Astrocyte (in vitro differentiated cells and primary cell): ENCODE measurements around the gene NME3. TPM values are rescaled to one million over a fixed set of nuclear protein-coding genes. Genes with fewer than 3 reads are reported as not detected.

ENCODE experiments used
- DNase-seq: peaks from one replicate; pipeline ENCODE4 v3.0.0-alpha.2; 2010; ENCODE audit warnings: low read depth
- FAIRE-seq: peaks from 2 replicates; lab custom pipeline; 2011; peaks lifted over from hg19 to GRCh38; lab: Jason Lieb, UNC
- H2AFZ ChIP-seq: 2 replicates; pipeline ENCODE4 v1.6.0; 2012; ENCODE audit warnings: low read depth, low read length, inconsistent platforms
- H3K27ac ChIP-seq: 2 replicates; pipeline ENCODE4 v1.5.1; 2011; ENCODE audit warnings: low read depth, low read length, inconsistent platforms
- H3K27me3 ChIP-seq: 2 replicates; pipeline ENCODE4 v1.6.0; 2011; ENCODE audit warnings: low read length, inconsistent platforms; ENCODE audit not compliant: insufficient read depth
- H3K36me3 ChIP-seq: 2 replicates; pipeline ENCODE4 v1.5.1; 2011; ENCODE audit warnings: low read length, inconsistent platforms; ENCODE audit not compliant: insufficient read depth
- H3K4me1 ChIP-seq: 2 replicates; pipeline ENCODE4 v1.5.1; 2011; ENCODE audit warnings: low read length, inconsistent platforms; ENCODE audit not compliant: insufficient read depth
- H3K4me2 ChIP-seq: 2 replicates; pipeline ENCODE4 v1.6.0; 2012; ENCODE audit warnings: low read length, inconsistent platforms
- H3K4me3 ChIP-seq: 2 replicates; pipeline ENCODE4 v1.5.1; 2011; ENCODE audit warnings: low read depth, mild to moderate bottlenecking, low read length, inconsistent platforms; ENCODE audit not compliant: insufficient read depth
- H3K79me2 ChIP-seq: 2 replicates; pipeline ENCODE4 v1.6.0; 2012; ENCODE audit warnings: mild to moderate bottlenecking, low read length, inconsistent platforms; ENCODE audit not compliant: insufficient read depth
- H3K9ac ChIP-seq: 2 replicates; pipeline ENCODE4 v1.6.0; 2012; ENCODE audit warnings: mild to moderate bottlenecking, low read length, inconsistent platforms
- H3K9me3 ChIP-seq: 2 replicates; pipeline ENCODE4 v1.5.1; 2012; ENCODE audit warnings: low read depth, mild to moderate bottlenecking, low read length, inconsistent platforms; ENCODE audit not compliant: insufficient read depth
- H4K20me1 ChIP-seq: 2 replicates; pipeline ENCODE4 v1.6.0; 2012; ENCODE audit warnings: low read length, inconsistent platforms; ENCODE audit not compliant: insufficient read depth
- H3K27ac Mint-ChIP-seq: one replicate; pipeline ENCODE4 v1.8.0; 2021; ENCODE audit warnings: mild to moderate bottlenecking, mixed read lengths; ENCODE audit not compliant: unreplicated experiment
- H3K27me3 Mint-ChIP-seq: one replicate; pipeline ENCODE4 v1.8.0; 2021; ENCODE audit warnings: low read depth, mixed read lengths; ENCODE audit not compliant: unreplicated experiment
- H3K36me3 Mint-ChIP-seq: one replicate; pipeline ENCODE4 v1.8.0; 2021; ENCODE audit warnings: low read depth, mixed read lengths; ENCODE audit not compliant: unreplicated experiment
- H3K4me1 Mint-ChIP-seq: one replicate; pipeline ENCODE4 v1.8.0; 2021; ENCODE audit warnings: low read depth, mixed read lengths; ENCODE audit not compliant: unreplicated experiment
- H3K4me3 Mint-ChIP-seq: one replicate; pipeline ENCODE4 v1.8.0; 2021; ENCODE audit warnings: mild to moderate bottlenecking, moderate library complexity, mixed read lengths; ENCODE audit not compliant: unreplicated experiment
- H3K9me3 Mint-ChIP-seq: one replicate; pipeline ENCODE4 v1.8.0; 2021; ENCODE audit warnings: mild to moderate bottlenecking, mixed read lengths; ENCODE audit not compliant: unreplicated experiment
- EZH2 ChIP-seq: IDR thresholded peaks from 2 replicates; pipeline ENCODE4 v1.6.1; 2012; ENCODE audit warnings: mild to moderate bottlenecking, low read length, inconsistent platforms; ENCODE audit not compliant: insufficient read depth
- total RNA-seq: library from RNA; stranded (reverse); gene quantifications from 2 replicates; pipeline ENCODE4 v1.2.1, GENCODE V29; 2021
- TF ChIP-seq, protein P1 (sequence below): IDR thresholded peaks from 2 replicates; pipeline ENCODE4 v1.5.1; 2011; ENCODE audit warnings: low read depth, mild to moderate bottlenecking, inconsistent platforms, low read length, moderate library complexity; ENCODE audit not compliant: insufficient read depth

The NME3 gene
- total RNA-seq, 1 donor from 2014 or later: 36.3 TPM

DNA sequence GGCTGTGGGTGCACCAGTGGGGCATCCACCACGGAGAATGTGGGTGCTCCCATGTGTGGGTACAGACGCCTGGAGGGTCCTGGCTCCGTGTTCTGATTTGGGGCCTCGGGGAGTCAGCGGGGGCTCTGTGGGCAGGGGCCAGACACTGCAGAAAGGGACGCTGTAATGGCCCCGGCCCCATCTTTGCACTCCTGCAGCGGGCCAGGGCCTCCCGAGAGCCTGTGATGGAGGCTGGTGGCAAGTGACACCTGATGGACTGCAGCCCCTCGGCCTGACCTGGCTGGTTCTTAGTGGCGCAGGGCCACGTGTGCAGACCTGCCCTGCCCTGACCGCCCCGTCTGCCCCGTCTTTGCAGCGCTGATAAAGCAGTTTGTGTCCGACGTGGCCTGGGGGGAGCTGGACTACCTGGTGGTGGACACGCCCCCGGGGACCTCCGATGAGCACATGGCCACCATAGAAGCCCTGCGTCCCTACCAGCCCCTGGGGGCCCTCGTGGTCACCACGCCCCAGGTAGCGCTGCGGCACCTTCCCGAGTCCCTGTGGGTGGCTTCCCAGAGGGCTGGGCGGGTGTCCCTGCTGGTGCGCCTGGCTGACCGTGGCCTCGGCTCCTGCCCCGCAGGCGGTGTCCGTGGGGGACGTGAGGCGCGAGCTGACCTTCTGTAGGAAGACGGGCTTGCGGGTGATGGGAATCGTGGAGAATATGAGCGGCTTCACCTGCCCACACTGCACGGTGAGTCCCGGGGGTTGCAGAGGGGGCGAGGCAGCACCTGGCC lies 16.2 kb upstream of the NME3 start:
- Mint-ChIP-seq H3K4me3 (no peak overlapping the region), H3K27me3 (no peaks in the 10 kb centered on the region), H3K4me1 (no peaks in the 10 kb centered on the region), H3K9me3 (no peaks in the 10 kb centered on the region), H3K36me3 (no peaks in the 10 kb centered on the region), H3K27ac (no peak overlapping the region)
- H3K36me3 ChIP-seq: peaks cover 2% of the 10 kb centered on the region
- H3K79me2 ChIP-seq: peaks cover 52% of the 10 kb centered on the region
- H3K4me1 ChIP-seq: peaks cover 4% of the 10 kb centered on the region
- no peak overlapping the region for H3K4me3 ChIP-seq
- no peaks in the 10 kb centered on the region for H3K9me3 ChIP-seq
- DNase-seq (no peak), FAIRE-seq (no peak)
- no peaks in the 10 kb centered on the region for H3K27me3 ChIP-seq
- H4K20me1 ChIP-seq: peaks cover 33% of the 10 kb centered on the region
- no peak overlapping the region for H3K9ac ChIP-seq
- no peak overlapping the region for H3K27ac ChIP-seq
- H3K4me2 ChIP-seq: no peak overlapping the region
- no peak overlapping the region for H2AFZ ChIP-seq
- no peak for TF ChIP-seq EZH2
- TF ChIP-seq, protein P1, sequence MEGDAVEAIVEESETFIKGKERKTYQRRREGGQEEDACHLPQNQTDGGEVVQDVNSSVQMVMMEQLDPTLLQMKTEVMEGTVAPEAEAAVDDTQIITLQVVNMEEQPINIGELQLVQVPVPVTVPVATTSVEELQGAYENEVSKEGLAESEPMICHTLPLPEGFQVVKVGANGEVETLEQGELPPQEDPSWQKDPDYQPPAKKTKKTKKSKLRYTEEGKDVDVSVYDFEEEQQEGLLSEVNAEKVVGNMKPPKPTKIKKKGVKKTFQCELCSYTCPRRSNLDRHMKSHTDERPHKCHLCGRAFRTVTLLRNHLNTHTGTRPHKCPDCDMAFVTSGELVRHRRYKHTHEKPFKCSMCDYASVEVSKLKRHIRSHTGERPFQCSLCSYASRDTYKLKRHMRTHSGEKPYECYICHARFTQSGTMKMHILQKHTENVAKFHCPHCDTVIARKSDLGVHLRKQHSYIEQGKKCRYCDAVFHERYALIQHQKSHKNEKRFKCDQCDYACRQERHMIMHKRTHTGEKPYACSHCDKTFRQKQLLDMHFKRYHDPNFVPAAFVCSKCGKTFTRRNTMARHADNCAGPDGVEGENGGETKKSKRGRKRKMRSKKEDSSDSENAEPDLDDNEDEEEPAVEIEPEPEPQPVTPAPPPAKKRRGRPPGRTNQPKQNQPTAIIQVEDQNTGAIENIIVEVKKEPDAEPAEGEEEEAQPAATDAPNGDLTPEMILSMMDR: no peak

DNA sequence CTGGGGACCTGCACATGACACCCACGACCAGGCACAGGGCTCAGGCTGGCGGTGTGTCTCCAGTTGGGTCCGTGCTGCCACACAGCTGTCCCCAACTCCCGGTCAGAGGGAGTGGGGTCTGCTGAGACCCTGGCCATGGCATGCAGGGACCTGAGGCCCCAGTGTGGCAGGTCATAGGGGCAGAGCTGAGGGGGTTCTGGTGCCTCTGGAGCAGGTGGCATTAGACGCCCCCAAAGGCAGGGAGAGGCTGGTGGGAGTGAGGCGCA lies 15.6 kb upstream of the NME3 start:
- Mint-ChIP-seq H3K9me3 (no peaks in the 10 kb centered on the region), H3K4me3 (no peak overlapping the region), H3K27me3 (no peaks in the 10 kb centered on the region), H3K27ac (no peak overlapping the region), H3K36me3 (no peaks in the 10 kb centered on the region), H3K4me1 (no peaks in the 10 kb centered on the region)
- Histone ChIP-seq H3K4me3 (no peak overlapping the region), H4K20me1 (peaks cover 34% of the 10 kb centered on the region), H3K9ac (no peak overlapping the region), H3K27ac (no peak overlapping the region), H3K36me3 (peaks cover 2% of the 10 kb centered on the region), H3K4me1 (peaks cover 4% of the 10 kb centered on the region), H3K79me2 (peaks cover 55% of the 10 kb centered on the region), H2AFZ (no peak overlapping the region), H3K4me2 (no peak overlapping the region), H3K27me3 (no peaks in the 10 kb centered on the region), H3K9me3 (no peaks in the 10 kb centered on the region)
- TF ChIP-seq, protein P1: no peak
- TF ChIP-seq EZH2: no peak
- FAIRE-seq (no peak), DNase-seq (no peak)
